NCI-H524 (cell line): ENCODE measurements around the gene ZNF526.

ENCODE experiments used
- DNase-seq, 2 experiments: peaks; one replicate each; lab custom pipeline; 2025; lab: John Stamatoyannopoulos, UW

ZNF526 gene

DNA sequence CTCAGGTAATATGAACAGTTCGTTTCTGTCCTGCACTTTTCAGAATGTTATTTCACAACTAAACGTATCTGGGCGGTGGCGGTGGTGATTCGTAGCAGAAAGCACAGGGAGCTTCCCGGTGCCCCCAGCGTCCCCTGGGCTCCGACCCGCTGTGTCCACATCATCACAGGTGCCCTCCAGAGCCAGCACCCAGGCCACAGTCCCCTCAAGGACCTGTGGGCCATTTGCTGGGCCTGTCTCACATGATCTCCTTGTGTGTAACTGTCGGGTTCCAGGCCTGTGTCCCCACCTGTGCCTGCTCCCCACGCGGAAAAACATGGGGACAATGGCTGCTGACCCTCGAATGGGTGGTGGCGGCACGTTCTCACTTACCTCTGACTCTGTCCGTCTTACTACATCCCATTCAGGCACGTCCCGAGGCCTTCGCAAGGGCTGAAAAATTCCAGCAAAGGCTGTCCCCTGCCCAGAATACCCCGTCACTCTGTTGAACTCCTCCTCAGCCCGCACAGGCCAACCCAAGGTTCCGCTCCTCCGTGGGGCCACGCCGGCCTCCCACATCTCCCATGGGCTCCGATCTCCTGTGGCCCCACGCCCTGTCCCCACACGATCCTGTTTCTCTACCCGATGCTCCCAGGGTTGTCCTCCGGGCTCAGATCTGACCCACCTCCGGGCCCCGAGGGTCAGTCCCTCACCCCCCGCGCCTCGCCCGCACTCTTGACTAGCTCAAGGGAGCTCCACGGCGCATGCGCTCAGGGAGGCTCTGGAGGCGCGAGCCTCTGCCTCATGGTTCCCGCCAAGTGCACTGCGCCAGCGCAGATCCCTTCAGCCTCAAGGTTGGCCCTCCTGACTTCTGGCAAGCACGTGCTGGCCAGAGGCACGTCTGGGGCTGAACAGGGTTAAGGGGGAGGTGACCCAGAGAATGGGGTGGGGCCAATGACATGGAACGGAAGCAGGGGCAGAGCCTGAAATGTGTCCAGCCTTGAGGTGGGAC is 23.8 kb upstream of the ZNF526 start:
- no peak for DNase-seq

- DNase-seq, result no peak
These were observed 22.7 kb upstream of the ZNF526 start for GRCh38 chr19:42197375-42197817.

DNA sequence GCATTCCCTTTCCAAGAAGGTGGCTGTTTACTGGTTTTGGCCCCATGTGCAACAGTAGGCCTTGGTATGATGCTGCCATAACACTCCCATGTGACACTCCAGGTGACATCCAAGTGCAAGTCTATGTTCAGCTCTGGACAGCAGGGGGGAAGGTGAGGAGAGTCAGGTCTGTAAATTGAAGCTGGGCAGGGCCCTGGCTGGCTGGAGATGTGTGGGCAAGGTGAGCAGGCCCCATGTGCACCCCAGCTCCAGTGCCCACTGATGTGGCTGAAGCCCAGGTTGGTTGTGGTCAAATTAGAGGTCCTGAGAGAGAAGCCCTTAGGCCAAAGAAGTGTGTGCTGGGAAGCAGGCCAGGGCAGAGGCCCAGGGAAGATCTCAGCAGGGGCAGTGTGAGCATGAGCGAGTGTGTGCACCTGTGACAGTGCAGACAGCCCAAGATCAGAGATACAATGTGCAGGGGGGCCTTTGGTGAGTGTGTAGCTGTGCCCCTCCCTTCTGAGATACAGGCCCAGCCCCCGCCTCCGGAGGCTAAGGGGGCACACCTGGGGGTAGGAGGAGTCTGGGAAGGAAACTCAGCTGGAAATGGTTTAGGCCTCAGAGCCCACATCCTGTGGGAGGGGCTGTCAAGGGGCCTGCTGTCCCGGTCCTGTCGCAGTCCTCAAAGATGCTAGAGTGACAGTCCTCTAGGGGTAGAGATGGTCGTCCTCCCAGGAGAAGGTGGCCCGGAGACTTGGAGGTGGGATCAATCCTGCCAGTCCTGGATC is 21.3 kb upstream of the ZNF526 start:
- DNase-seq, result no peak

DNA sequence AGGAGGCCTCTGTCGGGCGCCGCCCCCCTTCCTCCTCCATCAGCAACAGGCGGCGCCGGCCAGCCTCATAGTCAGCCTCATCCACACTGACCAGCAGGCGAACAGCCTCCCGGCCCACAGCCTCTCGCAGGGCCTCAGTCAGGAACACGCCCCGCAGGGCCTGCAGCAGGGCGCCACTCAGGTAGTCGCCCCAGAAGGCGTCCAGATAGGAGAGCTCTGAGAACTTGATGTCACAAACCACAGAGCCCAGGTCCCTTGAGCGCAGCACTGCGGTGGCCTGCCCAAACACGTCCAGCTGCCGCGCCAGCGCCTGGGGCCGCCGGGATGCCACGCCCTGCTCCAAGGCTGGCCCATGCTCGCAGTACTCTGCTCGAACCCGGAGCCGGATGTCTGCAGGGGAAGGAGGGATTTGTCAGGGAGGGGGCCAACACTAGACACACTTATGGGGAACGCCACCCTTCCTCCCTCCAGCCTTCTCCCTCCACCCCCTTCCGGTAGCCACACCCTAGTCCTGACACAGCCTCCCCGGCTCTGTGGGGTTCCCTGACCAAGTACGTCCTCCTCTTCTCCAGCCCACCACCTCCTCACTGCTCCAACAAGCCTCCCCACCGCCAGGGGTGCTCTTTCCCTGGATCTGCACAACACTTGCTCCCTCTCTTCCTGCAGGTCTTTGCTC is 20.5 kb upstream of the ZNF526 start:
- no peak for DNase-seq

DNA sequence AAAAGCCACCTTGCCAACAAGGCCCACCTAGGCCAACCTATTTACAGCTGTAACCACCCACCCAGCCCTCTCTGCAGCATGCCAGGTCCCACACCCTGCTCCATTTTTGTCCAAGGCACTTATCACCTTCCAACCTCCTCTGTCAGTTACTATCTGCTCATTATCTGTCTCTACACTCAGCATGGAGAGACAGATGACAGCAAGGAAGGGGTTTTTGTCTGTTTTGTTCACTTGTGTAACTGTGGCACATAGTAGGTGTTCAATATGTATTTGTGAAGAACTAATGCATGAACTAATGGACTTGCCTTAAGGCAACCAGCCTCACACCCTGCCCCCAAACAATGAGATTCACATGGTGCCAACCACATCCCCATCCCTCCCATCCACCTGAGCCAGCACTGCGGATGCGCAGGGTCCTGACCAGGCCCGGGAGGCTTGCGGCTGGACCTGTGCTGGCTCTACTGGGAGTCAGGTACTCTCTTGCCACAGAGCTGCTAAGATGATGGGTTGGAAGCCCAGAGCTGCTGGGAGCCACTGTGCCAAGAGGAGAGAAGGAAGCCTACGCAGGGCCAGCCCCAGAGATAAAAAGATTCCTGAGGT is 19.9 kb upstream of the ZNF526 start:
- no peak for DNase-seq

GRCh38 chr19:42201489-42202289 is 18.4 kb upstream of the ZNF526 start:
- DNase-seq, result no peak

DNA sequence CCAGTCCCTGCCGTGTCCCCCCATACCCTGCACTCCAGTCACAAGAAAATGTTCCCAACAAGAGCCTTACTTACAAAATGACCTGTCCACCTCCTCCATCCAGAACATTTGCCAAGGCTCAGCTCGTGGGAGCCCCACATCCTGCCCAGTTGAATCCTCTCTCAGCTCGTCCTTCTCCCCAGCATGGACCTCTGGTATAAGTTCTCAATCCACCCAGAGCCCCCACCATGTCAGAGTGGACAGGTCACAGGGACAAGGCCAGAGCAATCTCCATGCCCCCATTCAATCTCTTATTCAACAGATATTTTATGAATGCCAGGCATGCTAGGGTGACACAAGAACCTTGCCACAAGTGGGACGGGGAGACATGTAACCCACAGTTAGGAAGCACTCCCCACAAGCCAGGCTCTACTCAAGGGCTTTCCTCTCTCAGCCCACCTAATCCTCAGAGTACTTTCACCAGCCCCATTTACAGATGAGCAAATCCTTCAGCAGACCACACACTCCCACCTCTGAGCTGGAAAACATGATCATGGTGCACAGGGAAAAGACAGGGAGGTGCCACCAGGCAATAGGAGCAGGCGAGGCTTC is 17.7 kb upstream of the ZNF526 start:
- no peak for DNase-seq

DNA sequence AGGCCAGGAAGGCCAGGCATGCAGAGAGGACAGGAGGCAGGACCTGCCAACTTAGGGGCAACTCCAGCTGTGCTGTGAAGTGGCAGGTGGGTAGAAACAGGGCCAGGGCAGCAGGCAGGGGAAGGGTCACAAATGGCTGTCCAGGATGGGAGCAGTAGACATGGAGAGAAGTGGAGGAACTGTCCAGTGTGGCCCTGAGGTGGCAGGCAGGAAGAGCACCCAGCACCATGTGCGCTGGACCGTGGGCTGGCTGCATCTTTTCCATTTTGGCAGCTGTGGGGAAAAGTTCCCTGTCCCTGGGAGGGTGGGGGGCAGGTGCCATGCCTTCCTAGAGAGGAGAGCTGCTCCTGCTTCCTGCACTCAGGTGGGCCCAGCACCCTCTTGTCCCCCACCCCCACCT is 16.4 kb upstream of the ZNF526 start:
- DNase-seq, result no peak

DNA sequence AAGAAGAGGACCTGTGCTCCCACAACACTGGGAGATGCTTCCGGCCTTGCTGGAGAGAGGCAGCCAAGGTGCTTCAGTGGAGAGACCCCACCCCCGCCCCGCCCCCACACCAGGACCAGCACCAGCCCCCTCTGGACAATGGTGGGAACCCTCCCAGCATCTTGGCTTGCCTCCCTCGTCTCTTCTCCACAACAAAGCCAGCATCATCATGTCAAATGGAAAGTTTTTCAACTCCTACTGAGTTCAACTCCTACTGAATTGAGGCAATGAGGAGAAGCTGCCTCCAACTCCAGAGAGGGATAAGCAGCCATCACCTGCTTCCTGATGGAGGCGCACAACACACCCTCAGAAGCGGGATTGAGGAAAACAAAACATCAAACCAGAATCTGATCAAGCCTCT is 15.4 kb upstream of the ZNF526 start:
- no peak for DNase-seq

DNA sequence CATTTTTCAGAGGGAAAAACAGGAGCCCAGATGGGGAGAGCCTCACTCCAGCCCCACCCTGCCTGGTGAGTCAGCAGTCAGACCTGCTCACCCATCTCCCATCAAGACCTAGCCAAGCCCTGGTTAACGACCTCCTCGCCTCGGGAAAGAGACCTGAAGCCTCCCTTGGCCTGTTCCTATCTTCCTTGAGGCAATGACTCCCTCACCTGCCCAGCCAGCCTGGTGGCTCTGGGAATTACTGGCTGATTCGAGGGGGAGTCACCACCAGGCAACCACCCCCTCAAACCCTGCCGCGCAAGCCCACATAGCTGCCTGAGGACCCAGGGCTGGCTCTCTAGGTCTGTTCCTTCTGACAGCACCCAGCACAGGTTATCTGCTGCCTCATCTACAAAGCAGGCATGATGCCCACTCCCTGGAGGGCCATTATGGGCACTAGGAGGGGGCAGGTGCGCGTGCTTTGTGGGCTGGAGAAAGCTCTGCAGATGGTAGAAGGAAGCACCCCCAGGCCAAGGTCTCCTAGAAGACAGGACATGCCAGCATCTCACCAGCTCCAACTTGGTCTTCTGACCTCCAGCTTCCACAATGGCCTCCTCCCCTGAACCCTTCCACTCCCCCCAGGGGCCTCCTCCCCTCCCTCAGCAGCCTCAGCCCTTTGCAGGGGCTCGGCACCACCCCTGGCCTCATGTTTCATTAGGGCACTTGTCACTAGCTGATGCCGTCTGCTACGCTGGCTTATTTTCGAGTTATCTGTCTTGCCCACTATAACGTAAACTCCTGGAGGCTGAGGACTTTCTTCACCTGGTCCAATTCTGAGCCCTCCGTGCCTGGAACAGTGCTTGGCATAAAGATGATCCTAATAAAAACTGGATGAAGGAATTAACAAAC is 13.0 kb upstream of the ZNF526 start:
- no peak for DNase-seq

GRCh38 chr19:42207767-42208271 is 12.3 kb upstream of the ZNF526 start:
- no peak for DNase-seq

DNA sequence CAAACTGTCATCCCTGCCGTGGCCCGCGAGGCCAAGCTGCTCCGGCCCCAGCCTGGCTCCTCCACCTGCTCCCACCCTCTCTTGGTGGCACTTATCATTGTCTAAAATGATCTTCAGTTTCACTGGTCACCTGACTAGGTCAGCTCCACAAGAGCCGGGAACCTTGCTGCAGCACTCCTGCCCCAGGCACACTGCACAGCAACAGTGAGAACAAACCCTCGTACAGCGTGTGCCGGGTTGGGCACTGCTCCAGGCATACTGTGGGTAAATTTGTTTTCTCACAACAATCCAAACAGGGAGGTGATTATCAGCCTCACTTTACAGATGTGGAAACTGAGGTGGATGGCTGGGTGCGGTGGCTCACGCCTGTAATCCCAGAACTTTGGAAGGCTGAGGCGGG is 11.5 kb upstream of the ZNF526 start:
- no peak for DNase-seq

DNA sequence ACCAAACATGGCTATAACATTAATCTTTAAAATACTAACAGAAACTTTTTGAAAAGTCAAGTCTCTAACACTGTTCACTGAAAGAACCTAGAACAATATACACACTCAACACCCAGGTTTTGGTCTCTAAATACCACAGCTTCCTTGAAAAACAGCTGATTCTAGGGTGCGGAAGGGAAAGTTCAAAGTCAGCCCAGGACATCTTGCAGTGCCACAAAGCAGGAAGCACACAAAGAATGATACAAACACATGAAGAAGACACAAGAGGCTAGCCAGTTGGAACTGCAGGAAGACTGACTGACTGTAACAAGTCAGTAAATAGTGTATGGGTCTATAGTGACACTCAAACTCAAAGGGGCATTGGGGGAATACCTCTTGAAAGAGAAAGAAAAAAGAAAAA is 7.2 kb upstream of the ZNF526 start:
- no peak for DNase-seq

GRCh38 chr19:42214810-42215485 is 5.2 kb upstream of the ZNF526 start:
- no peak for DNase-seq

GRCh38 chr19:42216653-42217519 is 3.2 kb upstream of the ZNF526 start:
- peak in 1 of 2 experiments; percentile 46 for DNase-seq

GRCh38 chr19:42217520-42218437 is 2.3 kb upstream of the ZNF526 start, which contains the start of gene DEDD2:
DEDD2 (minus strand) TSS chr19:42217677; CDS start chr19:42217007, 670 bp downstream.
- peak; percentile 91 to 94 for DNase-seq

GRCh38 chr19:42220751-42221097 is 612 bp downstream of the ZNF526 start:
- DNase-seq, result no peak
